Measurements from ENCODE around the gene HS3ST3A1. TPM values are rescaled to one million over a fixed set of nuclear protein-coding genes. Genes with fewer than 3 reads are reported as not detected.

The HS3ST3A1 gene
- total and polyA plus RNA-seq, 2 of the 8 experiments (the other 6 are each of a cell fraction or from before 2014, with no cell fraction given) = 5.4 to 5.7 TPM

DNA sequence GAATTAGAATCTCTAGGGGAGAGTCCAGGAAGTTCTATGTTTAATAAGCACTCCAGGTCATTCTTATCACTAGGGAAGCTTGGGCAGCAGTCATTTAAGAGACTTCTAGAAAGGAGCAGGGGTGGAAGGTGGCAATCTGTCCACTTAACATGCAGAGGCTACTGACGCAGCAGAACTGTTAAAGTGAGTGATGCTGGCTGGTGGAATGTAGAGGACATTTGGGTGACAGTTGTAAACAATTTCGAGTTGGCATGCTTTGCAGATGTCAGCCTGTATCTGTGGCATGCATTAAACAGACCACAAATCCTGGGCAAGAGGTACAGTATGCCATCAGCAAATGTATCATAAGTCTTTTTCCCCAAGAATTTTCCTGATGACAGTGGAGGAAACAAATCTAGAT is 40.5 kb upstream of the HS3ST3A1 start (continued):
- TF ChIP-seq USF2 (IDR thresholded peaks at IDR 0.05; ENCODE audit: low read length) = no peak
- no peak for TF ChIP-seq KDM1A (IDR thresholded peaks at IDR 0.05; ENCODE audit: borderline replicate concordance, low read length)
- TF ChIP-seq KDM4A (IDR thresholded peaks at IDR 0.05; ENCODE audit: low read depth, low read length, severe bottlenecking) = no peak
- no peak for TF ChIP-seq BRCA1 (IDR thresholded peaks at IDR 0.05; ENCODE audit: low read depth, low read length)
- no peak for TF ChIP-seq E2F6 (IDR thresholded peaks at IDR 0.05)
